Duodenal mucosa (tissue), 2 donors: ENCODE measurements around the gene HOXD9.

Experiments used
- H3K27ac ChIP-seq: one replicate; pipeline ENCODE4 v1.7.0; 2013; ENCODE audit warnings: low read depth, low read length
- H3K27me3 ChIP-seq, 2 donors: one replicate each; pipeline ENCODE4 v1.7.0; 2013; ENCODE audit warnings: low read length in 2 of 2, control low read depth in 1 of 2; ENCODE audit not compliant: insufficient read depth in 2 of 2, control insufficient read depth in 1 of 2
- H3K36me3 ChIP-seq, 2 donors: one replicate each; pipeline ENCODE4 v1.7.0; 2013; ENCODE audit warnings: low read length in 2 of 2, control low read depth in 1 of 2; ENCODE audit not compliant: insufficient read depth in 2 of 2, control insufficient read depth in 1 of 2
- H3K4me1 ChIP-seq, 2 donors: one replicate each; pipeline ENCODE4 v1.7.0; 2013; ENCODE audit warnings: low read length in 2 of 2, control low read depth in 1 of 2; ENCODE audit not compliant: insufficient read depth in 2 of 2, control insufficient read depth in 1 of 2
- H3K4me3 ChIP-seq, 2 donors: one replicate each; pipeline ENCODE4 v1.7.0; 2013; ENCODE audit warnings: low read length in 2 of 2, low read depth in 1 of 2
- H3K9ac ChIP-seq, 2 donors: one replicate each; pipeline ENCODE4 v1.7.0; 2013; ENCODE audit warnings: low read length in 2 of 2, low read depth in 1 of 2
- H3K9me3 ChIP-seq, 2 donors: one replicate each; pipeline ENCODE4 v1.7.0; 2013; ENCODE audit warnings: low read length in 2 of 2, control low read depth in 1 of 2; ENCODE audit not compliant: control insufficient read depth in 1 of 2

The HOXD9 gene

DNA sequence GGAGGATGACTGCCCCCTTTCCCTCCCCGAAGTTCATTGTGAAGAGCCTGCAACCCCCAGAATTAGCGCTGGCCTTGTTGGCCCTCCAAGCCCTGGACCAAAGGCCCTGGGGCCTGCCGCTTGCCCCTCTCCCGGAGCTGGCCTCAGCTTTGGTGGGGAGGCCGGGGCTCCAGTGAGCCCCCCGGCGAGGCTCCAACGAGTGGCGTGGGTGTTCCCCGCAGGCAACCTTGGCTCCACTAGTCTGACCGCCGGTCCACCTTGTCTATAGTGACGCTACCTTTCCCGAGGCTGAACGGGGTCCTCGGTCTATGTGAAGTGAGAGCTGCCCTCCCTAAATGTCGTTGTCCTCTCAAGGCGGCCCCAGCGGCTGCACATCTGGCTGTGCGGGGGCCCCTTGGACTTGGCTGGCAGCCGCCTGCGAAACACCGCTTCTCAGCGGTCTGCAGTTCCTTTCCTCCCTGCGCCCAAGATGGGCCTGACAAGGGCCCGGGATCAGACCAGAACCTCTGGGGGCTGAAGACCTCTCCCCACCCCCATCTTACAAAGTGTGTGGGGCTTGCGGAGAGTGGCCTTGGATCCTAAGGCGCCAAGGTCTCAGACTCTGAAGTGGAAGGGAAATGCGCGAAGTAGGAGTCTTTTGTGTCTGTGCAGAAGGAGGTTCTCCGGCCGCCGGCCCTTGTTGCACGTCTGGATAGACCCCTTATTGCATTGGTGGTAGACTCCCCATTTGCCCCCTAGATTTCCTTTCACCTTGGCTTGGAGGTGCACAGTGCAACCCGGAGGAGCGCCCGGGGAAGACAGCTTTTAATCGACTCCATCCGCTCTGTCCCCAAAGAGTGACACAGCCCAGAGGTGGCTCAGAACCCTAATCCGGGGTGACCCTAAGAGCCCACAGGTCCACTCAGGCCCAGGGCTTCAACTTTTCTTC, 9.9 kb upstream of the HOXD9 start:
- peak overlapping the region; percentile 10 for H3K27ac ChIP-seq
- H3K36me3 ChIP-seq, result no peaks in the 10 kb centered on the region
- H3K27me3 ChIP-seq, result peaks cover 90 to 96% of the 10 kb centered on the region in 2 donors
- H3K9me3 ChIP-seq, result no peaks in the 10 kb centered on the region
- no peak overlapping the region for H3K4me3 ChIP-seq
- H3K4me1 ChIP-seq, result no peaks in the 10 kb centered on the region
- no peak overlapping the region for H3K9ac ChIP-seq

GRCh38 chr2:176114120-176114929, 8.2 kb upstream of the HOXD9 start:
- H3K9ac ChIP-seq, result no peak overlapping the region
- no peaks in the 10 kb centered on the region for H3K4me1 ChIP-seq
- no peaks in the 10 kb centered on the region for H3K36me3 ChIP-seq
- H3K4me3 ChIP-seq, result no peak overlapping the region
- no peak overlapping the region for H3K27ac ChIP-seq
- peaks cover 93 to 99% of the 10 kb centered on the region in 2 donors for H3K27me3 ChIP-seq
- no peaks in the 10 kb centered on the region for H3K9me3 ChIP-seq

DNA sequence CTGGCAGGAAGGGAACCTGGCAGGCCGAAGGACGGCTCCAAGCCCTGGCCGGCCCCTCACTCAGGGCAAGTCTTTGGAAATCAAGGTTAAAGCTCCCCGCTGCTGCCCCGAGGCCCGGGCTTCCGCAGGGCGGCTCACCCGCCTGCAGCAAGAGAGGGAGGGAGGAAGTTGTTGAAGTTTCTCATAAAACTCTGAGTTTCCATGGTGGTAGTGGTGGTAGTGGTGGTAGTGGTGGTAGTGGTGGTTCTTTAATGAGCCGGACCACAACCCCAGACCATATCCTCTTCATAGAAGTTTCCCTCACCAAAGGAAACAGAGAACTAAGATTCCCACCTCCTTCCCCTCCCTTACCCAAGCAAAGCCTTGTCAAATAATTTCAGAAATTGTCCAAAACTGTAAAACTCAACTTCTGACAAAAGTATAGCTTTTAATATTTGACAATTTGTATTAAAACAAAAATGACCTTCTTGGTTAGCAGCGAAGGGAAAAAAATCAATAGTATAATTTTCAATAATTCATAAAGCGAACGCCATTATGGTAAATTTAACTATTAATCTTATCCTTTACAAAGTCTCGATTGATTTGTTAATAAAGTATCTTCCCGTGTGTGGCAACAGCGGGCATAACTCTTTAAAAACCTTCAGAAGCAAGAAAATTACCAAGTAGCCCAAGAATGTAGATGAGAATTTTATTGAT, 7.4 kb upstream of the HOXD9 start:
- no peaks in the 10 kb centered on the region for H3K4me1 ChIP-seq
- H3K4me3 ChIP-seq, result no peak overlapping the region
- no peaks in the 10 kb centered on the region for H3K36me3 ChIP-seq
- no peak overlapping the region for H3K27ac ChIP-seq
- no peak overlapping the region for H3K9ac ChIP-seq
- H3K9me3 ChIP-seq, result no peaks in the 10 kb centered on the region
- peaks cover 93 to 97% of the 10 kb centered on the region in 2 donors for H3K27me3 ChIP-seq

DNA sequence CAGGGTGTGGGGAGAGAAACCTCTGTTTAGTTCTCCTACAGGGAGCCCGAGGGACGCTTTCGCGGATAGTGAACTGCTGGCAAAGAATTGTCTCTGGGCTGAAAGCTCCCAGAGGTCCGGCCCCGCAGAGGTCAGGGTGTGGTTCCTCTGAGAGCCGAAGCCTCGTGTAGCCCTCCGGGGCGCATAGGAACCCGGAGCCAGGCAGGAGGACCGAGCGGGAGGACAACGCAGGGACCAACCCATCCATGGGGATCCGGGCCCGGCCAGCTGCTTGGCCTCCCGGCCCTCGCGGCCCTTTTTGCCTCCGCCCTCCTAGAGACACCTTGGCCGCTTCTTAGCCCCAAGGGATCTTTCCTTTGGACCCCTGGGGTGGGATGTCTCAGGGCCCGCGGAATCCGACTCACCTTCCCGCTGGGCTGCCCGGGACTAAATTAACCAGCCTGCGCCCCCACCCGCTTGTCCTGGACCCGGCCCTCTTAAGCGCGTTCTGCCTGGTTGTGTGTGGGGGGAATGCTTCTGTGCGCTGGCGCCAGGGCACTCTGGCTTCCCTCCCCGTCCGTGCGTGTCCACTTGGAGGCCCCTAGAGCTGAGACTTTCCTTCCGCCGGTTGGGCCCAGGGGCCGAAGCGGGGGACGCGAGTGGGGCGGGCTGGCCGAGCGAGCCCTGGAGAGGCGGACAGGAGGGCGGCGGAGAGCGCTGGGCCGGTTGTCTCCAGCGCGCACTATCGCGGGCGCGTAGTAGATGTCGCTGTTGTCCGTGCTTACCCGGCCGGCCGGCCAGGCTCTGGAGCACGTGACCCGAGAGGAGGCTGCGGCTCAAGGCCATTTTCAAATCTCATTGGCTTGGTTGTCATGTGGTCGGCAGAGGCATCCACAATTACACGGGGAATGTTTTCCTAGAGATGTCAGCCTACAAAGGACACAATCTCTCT, 6.4 kb upstream of the HOXD9 start, which contains the start of gene HOXD10:
HOXD10 (plus strand) TSS at position 896 of the 931 bp plus-strand sequence. CDS start 56 bp downstream, outside the sequence.
- no peak within 1 kb of the TSS for H3K9ac ChIP-seq
- H3K36me3 ChIP-seq, result no peaks in the 10 kb centered on the region
- no peaks in the 10 kb centered on the region for H3K4me1 ChIP-seq
- peak within 1 kb of the TSS; percentile 6 for H3K27ac ChIP-seq
- no peaks in the 10 kb centered on the region for H3K9me3 ChIP-seq
- peaks cover 93 to 97% of the 10 kb centered on the region in 2 donors for H3K27me3 ChIP-seq
- H3K4me3 ChIP-seq, result no peak within 1 kb of the TSS

DNA sequence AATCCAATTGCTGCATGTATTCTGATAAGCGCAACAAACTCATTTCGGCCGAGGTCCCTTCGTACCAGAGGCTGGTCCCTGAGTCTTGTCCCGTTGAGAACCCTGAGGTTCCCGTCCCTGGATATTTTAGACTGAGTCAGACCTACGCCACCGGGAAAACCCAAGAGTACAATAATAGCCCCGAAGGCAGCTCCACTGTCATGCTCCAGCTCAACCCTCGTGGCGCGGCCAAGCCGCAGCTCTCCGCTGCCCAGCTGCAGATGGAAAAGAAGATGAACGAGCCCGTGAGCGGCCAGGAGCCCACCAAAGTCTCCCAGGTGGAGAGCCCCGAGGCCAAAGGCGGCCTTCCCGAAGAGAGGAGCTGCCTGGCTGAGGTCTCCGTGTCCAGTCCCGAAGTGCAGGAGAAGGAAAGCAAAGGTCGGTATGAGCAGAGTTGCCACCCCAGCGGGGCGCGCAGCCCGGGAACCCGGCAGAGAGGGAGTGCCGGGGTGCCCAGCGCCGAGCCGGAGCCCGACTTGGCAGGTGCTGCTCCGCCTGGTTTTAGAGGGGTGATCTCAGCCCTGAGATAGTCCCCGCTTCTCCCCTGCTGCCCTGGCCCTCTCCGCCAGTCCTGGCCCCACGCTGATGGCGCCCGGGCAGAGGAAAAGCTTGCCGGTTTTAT, 5.2 kb upstream of the HOXD9 start:
- H3K36me3 ChIP-seq, result no peaks in the 10 kb centered on the region
- H3K27me3 ChIP-seq, result peaks cover 93 to 97% of the 10 kb centered on the region in 2 donors
- no peaks in the 10 kb centered on the region for H3K9me3 ChIP-seq
- peak overlapping the region; percentile 6 for H3K27ac ChIP-seq
- H3K9ac ChIP-seq, result no peak overlapping the region
- no peaks in the 10 kb centered on the region for H3K4me1 ChIP-seq
- H3K4me3 ChIP-seq, result no peak overlapping the region

DNA sequence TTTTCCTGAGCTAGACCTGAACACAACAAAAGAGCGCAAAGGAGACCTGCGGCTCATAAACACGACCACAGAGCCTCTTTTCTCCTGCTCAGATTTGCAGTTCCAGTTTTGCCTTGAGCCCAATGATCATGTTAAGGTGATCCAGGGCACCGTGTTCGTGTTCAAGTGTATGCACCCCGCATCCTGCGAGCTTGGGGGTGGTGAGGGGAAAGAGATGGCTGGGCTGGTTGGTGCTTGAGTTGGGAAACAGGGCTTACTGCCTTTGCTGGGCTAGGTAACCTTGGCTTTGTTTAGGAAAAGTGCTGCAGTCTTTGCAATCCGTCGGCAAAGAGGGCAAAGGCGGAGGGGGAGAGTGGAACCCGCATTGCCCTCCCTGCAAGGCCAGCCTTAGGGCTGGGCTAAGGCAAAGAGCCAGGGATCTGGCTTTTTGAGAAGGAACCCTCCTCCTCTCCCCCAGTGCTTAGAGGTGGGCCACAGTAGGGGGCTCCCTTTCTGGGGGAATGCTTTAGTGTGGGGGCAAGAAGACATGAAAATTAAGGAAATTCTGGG, 4.6 kb upstream of the HOXD9 start:
- Histone ChIP-seq H3K27me3 (peaks cover 93 to 96% of the 10 kb centered on the region in 2 donors), H3K36me3 (no peaks in the 10 kb centered on the region), H3K4me3 (no peak overlapping the region), H3K4me1 (no peaks in the 10 kb centered on the region), H3K9me3 (no peaks in the 10 kb centered on the region), H3K27ac (no peak overlapping the region), H3K9ac (no peak overlapping the region)

DNA sequence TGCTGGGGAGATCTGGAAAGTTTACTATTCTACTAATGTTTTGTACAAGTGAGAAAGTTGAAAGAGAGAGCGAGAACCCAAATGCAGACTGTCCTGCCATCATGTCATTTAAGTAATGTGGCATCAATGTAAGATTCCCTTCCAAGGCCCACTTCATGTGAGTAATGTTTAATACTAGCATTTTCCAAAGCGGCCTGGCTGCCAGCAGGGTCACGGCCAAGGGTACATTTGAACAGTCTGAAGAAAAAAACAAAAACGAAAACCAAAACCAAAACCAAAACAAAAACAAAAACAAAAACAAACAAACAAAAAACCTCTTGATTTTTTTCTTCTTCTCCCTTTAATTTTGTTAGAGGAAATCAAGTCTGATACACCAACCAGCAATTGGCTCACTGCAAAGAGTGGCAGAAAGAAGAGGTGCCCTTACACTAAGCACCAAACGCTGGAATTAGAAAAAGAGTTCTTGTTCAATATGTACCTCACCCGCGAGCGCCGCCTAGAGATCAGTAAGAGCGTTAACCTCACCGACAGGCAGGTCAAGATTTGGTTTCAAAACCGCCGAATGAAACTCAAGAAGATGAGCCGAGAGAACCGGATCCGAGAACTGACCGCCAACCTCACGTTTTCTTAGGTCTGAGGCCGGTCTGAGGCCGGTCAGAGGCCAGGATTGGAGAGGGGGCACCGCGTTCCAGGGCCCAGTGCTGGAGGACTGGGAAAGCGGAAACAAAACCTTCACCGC, 3.7 kb upstream of the HOXD9 start:
- no peak overlapping the region for H3K4me3 ChIP-seq

GRCh38 chr2:176120364-176121189, 1.9 kb upstream of the HOXD9 start:
- H3K9ac ChIP-seq, result no peak overlapping the region
- no peaks in the 10 kb centered on the region for H3K9me3 ChIP-seq
- H3K4me3 ChIP-seq, result no peak overlapping the region
- H3K36me3 ChIP-seq, result no peaks in the 10 kb centered on the region
- peaks cover 93 to 95% of the 10 kb centered on the region in 2 donors for H3K27me3 ChIP-seq
- H3K27ac ChIP-seq, result peak overlapping the region; percentile 33
- no peaks in the 10 kb centered on the region for H3K4me1 ChIP-seq

More for the DNA sequence above, 3.7 kb upstream of the HOXD9 start:
- Histone ChIP-seq H3K4me1 (no peaks in the 10 kb centered on the region), H3K27ac (no peak overlapping the region), H3K36me3 (no peaks in the 10 kb centered on the region), H3K9ac (no peak overlapping the region), H3K27me3 (peaks cover 93 to 95% of the 10 kb centered on the region in 2 donors), H3K9me3 (no peaks in the 10 kb centered on the region)
